ENCODE results near the gene WDR70.
A peak's percentile ranks its signal among the peaks of the same experiment; 100 is the strongest.
"Not testable (repeated sequence)": the region's sequence is repeated elsewhere in the genome, so short reads cannot be mapped to it uniquely, and the experiment has no call there.

Gene WDR70

DNA sequence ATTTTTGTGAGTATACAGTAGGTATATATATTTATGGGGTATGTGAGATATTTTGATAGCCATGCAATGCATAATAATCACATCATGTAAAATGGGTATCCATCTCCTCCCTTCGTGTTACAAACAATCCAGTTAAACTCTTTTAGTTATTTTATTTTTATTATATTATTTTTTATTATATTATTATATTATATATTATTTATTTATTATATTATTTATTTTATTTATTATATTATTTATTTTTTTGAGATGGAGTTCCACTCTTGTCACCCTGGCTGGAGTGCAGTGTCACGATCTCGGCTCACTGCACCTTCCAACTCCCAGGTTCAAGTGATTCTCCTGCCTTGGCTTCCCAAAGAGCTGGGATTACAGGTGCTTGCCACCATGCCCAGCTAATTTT, 138.6 kb downstream of the WDR70 start:
- no peak for DNase-seq (ENCODE audit: low read depth)

DNA sequence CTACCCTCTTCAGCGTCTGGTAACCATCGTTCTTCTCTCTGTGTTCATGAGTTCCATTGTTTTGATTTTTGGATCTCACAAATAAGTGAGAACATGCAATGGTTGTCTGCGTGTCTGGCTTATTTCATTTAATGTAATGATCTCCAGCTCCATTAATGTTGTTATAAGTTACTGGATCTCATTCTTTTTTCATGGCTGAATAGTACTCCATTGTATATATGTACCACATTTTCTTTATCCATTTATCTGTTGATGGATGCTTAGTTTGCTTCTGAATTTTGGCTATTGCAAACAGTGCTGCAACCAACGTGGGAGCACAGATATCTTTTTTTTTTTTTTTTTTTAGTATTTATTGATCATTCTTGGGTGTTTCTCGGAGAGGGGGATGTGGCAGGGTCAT, 139.2 kb downstream of the WDR70 start:
- not testable (repeated sequence) for DNase-seq (ENCODE audit: low read depth)

DNA sequence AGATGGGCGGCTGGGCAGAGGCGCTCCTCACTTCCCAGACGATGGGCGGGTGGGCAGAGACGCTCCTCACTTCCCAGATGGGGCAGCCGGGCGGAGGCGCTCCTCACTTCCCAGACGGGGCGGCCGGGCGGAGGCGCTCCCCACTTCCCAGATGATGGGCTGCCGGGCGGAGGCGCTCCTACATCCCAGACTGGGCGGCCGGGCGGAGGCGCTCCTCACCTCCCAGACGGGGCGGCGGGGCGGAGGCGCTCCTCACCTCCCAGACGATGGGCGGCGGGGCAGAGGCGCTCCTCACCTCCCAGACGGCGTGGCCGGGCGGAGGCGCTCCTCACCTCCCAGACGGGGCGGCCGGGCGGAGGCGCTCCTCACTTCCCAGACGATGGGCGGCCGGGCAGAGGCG, 140.2 kb downstream of the WDR70 start:
- no peak for DNase-seq (ENCODE audit: low read depth)

DNA sequence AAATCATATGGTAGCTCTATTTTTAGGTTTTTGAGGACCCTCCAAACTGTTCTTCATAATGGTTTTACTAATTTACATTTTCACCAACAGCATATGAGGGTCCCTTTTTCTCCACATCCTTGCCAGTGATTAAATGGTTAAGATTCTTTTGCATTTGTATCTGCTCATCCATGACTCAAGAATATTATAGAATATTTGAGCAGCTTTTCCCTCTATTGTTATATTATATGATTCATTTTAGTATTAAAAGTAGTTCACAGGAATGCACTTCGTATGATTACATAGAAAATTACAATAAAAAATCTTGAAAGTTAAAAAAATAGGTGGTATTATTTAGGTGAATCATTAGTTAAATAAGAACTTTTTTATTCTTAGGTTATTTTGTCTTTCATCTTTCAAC, 140.7 kb downstream of the WDR70 start:
- DNase-seq (ENCODE audit: low read depth), result no peak

DNA sequence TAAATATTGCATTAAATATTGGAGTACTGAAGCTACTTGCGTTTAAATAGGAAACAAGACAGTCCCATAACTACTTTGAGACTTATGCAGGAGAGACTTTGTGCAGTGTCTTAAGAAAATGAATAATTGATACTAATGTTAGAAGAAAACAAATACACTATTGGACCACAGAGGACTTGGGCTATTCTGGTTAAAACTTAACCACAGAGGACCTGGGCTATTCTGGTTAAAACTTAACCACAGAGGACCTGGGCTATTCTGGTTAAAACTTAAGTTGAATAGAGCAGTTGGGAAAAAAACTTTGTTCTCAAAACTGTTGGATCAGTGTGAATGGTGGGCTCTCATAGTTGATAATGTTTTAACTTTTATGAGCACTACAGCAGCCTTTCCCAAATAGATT, 141.7 kb downstream of the WDR70 start:
- no peak for DNase-seq (ENCODE audit: low read depth)

DNA sequence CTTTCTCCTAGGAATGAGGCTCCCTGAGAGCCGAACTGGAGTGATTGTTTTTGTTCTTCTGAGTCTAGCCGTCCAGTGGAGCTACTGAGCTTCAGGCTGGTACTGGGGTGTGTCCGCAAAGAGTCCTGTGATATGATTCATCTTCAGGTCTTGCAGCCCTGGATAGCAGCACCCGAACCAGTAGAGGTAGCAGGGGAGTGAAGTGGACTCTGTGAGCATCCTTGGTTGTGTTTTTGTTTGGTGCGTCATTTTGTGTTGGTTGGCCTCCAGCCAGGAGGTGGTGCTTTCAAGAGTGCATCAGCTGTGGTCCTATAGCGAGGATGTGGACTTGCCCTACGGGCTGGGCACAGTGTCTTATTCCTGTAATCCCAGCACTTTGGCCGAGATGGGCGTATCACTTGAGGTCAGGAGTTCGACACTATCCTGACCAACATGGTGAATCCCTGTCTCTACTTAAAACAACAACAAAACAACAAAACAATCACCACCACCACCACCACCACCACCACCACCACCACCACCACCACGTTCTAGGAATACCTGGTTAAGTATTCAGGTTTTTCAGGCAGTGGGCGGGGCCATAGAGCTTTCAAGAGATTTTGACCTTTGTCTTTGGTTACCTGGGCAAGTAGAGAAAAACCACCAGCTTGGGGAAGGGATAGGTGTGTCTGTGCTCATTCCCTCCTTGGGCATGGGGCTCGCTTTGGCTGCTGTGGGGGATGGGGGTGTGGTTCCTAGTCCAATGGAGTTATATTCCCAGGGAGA, 154.0 kb downstream of the WDR70 start:
- no peak for DNase-seq (ENCODE audit: low read depth)

DNA sequence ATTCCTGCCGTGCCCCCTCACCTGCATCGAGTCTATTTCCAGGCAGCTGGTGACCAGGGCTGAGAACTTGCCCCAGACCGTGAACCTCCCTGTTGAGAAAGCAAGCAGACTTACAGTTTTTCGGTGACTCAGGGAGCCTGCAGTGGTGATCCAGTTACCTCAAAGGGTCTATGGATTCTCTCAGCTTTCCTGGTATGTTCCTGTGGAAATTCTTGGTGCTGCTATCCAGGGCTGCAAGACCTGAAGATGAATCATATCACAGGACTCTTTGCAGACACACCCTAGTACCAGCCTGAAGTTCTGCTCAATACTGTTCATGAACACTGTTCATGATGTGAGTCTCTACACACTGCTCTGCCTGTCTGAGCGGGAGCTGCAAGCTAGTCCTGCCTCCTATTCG, 154.7 kb downstream of the WDR70 start:
- no peak for DNase-seq (ENCODE audit: low read depth)

DNA sequence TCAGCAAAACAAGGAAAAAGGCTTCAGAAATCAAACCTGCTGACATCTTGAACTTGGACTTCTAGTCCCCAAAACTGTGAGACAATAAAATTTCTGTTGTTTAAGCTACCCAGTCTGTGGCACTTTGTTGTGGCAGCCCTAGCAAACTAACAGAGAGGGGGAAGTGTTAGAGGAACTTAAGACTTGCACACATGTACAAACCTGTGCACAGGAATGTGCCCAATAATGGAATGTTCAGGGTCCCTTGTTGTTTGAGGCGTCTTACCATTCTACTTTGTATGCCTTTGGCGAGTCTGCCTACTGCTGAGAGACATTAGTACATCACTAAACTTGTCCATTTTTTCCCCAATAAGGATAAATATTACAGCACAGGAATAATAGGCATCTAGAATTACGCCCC, 160.3 kb downstream of the WDR70 start:
- DNase-seq (ENCODE audit: low read depth), result no peak

DNA sequence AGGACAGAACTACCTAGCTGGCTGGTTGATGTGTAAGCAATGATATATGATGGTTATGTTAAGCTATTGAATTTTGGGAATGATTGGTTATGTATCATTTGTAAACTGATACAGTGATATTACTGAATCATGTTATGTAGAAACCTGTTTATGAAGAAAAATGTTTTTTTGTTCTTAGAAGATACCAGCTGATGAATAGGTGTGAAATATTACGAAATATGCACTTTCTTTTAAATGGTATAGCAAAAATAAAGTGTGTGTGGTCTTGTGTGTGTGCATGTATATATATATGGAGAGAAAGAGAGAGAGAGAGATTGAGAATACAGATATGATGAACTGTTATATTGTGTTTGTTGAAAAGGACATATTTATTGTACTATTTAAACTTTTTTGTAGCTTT, 164.1 kb downstream of the WDR70 start:
- DNase-seq (ENCODE audit: low read depth), result no peak

DNA sequence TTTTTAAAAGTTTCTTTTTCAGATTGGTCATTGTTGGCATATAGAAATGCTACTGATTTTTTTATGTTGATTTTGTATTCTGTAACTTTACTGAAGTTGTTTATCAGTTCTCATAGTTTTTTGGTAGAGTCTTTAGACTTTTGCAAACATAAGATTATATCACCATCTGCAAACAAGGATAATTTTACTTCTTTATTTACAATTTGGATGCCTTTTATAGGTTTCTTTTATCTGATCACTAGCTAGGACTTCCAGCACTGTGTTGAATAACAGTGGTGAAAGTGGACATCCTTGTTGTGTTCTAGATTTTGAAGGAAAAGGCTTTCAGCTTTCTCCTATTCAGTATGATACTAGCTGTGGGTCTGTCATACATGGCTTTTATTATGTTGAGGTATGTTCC, 170.3 kb downstream of the WDR70 start:
- DNase-seq (ENCODE audit: low read depth), result no peak

DNA sequence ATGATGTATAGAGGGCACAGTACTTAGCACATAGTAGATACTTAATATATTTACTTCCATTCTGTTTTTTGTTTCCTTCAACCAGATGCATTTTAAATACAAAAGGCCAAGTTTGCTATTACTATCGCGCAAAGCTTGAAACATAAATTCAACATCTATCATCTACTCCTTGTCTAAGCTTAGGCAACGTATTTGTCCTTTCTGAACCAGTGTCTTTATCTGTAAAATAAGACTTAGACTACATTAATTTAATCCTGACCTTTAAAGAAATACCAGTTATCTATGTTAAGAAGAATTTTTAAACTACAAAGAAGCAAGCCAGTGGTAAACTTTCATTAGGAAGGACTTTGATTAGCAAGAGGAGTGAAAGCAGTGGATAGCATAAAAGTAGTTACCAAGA, 173.0 kb downstream of the WDR70 start:
- no peak for DNase-seq (ENCODE audit: low read depth)

DNA sequence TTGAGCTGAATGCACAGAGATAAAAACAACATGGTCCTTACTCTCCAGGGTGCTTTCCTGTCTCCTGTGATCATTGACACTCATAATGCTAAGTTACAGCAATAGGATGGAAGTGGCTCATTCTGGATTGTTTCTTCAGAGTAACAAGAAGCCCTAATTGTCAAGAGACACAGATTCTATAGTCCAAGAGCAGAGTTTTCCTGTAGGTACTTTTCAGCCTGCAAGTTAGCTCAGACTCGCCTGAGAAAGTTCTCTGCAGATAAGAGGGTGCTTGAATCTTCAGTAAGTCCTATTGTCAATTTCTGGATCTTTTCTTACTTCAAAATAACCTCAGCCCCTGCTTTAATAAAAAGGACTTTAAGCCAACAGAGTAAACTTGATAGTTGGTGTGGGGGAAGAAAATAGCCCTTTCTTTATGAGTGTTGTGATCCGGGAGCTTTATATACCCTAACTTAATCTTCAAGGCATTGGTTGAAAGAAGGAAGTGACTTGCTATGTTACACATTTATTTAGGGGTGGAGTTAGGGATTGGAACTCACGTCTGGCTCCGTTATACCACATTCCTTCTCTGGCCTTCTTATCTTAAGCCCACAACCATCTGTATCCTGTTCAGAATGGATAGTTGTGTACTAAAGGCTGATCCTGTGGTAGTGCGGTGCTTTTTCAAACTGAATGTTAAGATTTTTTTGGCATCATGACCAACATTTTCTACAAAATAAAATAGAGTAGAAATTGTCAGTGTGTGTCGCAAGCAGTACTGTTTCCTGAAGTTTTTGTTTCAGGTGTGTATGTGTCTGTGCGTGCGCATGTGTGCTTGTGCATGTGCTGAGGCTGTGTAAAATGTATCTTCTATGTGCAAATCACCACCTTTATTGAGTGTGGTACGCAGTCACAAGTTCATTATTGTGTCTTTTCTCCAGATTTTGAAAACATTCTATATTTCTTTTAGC, 173.9 kb downstream of the WDR70 start:
- no peak for DNase-seq (ENCODE audit: low read depth)

DNA sequence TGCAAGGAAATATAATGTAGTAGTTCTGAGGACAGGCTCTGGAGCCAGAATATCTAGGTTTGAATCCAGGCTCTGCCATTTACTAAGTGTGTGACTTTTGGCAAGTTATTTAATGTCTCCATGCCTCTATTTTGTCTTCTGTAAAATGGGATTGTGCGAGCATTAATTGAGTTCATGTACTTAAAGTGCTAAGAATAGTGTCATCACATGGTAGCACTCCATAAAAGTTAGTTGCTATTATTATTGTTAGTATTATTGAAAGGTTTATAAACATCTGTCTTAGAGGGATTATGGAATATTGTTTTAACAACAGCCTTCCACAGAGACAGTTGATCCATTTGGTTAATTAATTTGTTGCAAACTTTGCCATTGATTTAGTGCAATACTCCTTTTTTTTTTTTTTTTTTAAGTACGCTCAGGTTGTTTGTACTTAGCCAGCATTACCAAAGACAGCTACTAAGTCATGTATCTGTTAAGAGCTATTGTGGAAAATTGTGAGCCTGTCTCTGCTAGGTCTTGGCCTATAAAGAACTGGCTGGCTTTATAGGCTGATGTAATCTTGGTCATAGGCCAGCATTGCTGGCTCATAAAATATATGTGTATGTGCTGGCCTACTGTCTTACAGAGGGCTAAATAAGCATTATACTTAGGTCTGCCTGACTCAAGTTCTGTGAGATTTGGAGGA, 174.7 kb downstream of the WDR70 start:
- peak; percentile 28 for DNase-seq (ENCODE audit: low read depth)

DNA sequence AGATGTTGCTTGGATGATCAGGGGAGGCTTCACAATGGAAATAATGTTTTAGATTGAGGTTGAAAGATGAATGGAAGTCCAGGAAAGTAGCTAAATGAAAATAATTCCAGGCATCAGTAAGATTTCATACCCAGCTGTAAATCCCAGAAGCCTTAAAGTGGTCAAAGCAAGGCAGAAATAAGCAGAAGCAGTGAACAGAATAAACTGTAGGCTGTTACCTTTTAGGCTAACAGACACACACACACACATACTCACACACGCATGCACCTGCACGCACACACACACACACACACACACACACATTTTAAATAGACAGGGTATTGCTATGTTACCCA, 175.3 kb downstream of the WDR70 start:
- no peak for DNase-seq (ENCODE audit: low read depth)

DNA sequence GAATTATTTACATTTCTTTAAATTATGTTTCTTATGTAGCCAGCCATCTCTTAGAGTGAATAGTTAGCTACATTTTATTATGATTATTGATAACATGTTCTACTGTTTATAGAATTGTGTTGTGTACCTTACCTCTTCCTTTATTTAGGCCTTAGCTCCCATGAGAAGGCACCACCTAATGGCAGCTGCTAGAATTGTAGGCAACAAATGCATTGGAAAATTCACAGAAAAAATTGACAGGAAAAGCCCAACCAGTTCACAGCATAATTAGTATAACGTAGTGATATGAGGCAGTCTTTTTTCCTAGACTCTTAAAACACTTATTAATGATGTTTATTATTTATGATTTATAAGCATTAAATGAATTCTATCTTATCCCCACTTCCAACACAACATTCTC, 175.8 kb downstream of the WDR70 start:
- DNase-seq (ENCODE audit: low read depth), result no peak

DNA sequence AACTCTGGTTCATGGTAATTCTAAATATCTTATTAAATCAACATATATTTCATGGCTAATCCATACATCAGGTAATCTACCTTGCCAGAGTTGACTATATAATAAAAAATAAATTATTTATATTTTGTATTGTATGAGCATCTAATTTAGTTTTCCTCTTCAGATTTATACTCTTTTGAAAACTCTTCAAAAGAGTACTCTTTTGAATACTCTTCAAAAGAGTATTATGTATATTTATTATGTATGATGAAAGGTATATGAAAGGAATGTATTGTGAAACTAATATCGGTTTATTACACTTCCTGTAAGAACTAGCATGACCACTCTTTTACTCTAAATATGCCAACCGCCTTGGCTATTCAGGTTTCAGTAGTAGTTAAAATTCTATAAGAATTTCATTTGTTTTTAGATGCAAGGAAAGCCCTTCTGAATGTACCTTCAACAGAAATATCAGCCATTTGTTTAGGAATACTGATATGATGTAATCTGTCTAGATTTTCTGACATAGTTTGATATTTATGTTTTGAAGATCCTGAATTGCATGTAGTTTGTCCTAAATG, 178.7 kb downstream of the WDR70 start:
- DNase-seq (ENCODE audit: low read depth), result no peak

DNA sequence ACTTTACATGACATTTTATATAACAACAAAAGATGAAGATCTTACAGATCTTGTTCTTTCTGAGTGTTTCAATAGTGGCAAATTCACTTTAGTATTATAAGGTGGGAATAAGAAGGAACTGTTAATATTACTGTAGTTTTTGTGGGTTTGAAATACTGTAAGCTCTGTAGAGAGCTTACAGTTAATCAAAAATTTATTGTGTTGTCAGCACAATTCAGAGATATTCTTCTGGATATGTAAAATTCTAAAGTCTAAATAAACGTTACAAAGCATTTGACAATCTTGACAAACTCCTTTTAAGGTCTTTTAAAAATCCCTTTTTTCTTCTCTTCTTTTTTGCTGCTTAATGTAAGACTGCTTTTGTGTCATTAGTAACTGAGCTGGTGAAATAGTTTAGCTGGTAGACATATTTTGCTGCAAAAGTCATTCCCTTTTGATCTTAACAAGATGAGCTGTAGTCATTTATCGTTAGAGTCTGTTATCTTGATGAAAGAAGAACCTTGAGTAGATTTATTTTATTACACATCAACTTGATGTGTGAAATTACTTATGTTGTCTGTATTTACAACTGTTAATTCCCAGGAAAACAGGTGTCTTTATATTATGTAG, 186.0 kb downstream of the WDR70 start:
- DNase-seq (ENCODE audit: low read depth), result no peak

DNA sequence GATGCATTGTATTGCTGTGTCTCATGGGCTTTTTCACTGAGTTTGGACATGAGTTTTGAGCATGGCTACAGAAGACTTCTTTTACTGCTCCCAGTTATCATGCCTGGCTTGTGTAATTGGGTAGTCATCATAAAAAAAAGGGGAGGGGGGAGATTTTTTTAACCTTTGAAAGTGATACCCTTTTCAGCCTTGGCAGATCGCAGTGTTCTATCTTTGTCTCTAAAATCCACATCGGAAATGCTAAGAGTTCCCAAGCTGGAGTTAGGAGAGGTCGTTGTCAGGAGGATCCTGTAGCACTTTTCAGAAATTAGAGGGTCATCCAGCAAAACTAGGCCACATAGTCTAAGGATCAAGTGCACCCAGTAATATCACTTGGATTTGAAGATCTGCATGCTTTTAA, 188.4 kb downstream of the WDR70 start:
- no peak for DNase-seq (ENCODE audit: low read depth)

DNA sequence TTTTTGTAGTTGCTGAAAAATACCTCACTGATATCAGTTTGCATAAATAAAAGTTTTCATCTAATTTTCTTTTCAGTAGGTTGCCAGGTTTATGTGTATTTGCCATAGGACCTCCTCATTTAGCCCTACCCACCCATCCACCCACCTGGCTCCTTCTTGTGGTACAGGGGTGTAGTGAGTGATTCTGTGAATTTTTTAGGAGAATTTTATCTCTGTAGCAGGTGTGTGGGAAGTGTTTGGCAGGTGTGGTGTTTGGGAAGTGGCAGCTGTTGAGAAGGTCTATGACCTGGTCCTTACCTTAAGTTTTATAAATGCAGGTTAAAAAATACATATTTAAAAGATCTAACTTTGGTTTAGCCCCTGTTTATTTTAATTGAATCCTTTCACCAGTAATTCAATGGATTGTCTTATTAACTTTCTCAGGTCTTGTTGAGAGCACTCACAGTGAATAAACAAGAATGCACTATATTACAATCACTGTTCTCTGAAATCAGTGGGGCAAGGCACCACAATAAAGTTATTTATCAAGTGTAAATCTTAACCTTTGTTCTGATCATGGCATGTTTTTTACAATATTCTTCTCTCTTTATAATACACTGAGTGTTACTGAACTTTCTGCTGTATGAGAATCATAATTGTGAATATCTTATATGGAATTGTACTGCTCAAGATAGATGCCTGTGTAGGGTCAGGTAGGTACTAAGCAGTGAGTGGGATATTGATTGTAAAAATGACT, 189.1 kb downstream of the WDR70 start:
- no peak for DNase-seq (ENCODE audit: low read depth)

DNA sequence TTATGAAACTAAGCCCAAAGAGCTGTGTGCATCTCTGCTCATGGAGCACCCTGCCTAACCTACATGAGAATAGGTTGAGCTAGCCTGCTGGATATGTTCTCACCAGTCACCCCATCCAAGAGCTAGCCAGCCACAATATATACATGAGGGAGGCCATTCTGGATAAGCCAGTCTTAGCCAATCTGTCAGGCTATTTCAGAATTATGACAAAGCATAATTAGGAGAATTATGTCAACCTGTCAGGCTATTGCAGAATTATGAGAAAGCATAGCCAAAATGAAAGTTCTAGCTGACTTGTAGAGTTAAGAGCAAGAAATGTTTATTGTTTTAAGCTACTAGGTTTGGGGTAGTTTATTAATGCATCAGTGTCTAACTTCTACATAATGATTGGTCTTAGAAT, 189.8 kb downstream of the WDR70 start:
- DNase-seq (ENCODE audit: low read depth), result no peak

DNA sequence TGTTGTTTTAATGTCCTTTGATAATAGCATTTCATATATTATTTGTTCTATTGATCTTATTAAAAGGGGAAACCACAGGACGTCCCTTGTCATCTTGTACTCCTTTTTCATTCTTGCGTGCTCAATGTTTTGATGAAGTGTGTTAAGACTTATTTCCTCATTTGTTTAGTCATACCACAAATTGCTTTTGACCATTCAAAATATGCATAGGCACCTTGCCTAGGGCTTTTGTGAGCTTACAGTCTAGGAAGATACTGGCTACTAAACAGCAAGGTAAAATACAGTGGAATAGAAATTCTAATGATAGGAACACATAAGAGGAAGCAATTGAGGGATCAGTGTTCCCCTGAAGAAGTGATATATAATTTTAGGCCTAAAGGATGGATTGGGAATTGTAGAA, 190.3 kb downstream of the WDR70 start:
- DNase-seq (ENCODE audit: low read depth), result no peak

DNA sequence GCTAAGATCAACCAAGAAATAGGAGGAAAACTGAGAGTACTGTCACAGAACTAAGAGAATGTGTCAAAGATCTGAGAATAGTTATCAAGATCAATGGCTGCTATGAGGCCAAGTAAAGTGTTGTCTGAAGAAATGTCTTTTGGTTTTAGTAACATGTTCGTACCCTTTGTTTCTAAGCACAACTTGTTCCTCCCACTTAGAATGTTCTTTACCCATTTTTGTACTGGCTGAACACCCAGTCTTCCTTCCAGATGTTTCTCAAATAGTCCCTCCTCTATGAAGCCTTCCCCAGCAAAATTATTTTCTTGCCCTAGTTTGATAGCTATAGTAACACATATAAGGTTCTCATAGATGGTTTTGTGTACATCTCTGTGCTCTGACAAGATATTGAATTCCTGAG, 191.5 kb downstream of the WDR70 start:
- no peak for DNase-seq (ENCODE audit: low read depth)

Measured in GM04504 (cell line).